Measurements from ENCODE around the gene SNTB2. TPM values are rescaled to one million over a fixed set of nuclear protein-coding genes. Genes with fewer than 3 reads are reported as not detected.

The SNTB2 gene
- total and polyA plus RNA-seq, 9 of the 15 experiments (the other 6 are each of a cell fraction or from before 2014, with no cell fraction given): 1.2 to 13.7 (median 5.7) TPM

GRCh38 chr16:69310653-69311532, 123.9 kb downstream of the SNTB2 start, which contains the start of gene VPS4A (continued):
- TF ChIP-seq ETV1 (tag; conservative IDR thresholded peaks at IDR 0.05; ENCODE audit: low read depth) (no peak), ETV5 (CRISPR knock-in tag; IDR thresholded peaks at IDR 0.05; ENCODE audit: low read depth) (0 out of 2 replicates have a peak, but pooled peaks have one; percentile 34), RFX7 (CRISPR knock-in tag; IDR thresholded peaks at IDR 0.05) (no peak), SRSF9 (IDR thresholded peaks at IDR 0.05; ENCODE audit: borderline replicate concordance, low read depth, low read length) (no peak), E2F1 (CRISPR knock-in tag; IDR thresholded peaks at IDR 0.05) (0 out of 2 replicates have a peak, but pooled peaks have one; percentile 15), FOXA1 (IDR thresholded peaks at IDR 0.05; ENCODE audit: borderline replicate concordance) (no peak), ZNF175 (CRISPR knock-in tag; IDR thresholded peaks at IDR 0.05; ENCODE audit: low read depth) (no peak), HCFC1 (IDR thresholded peaks at IDR 0.05; ENCODE audit: low read depth, low read length) (peak; percentile 67), ZNF639 (CRISPR knock-in tag; conservative IDR thresholded peaks at IDR 0.05 in 1 of 2, IDR thresholded peaks at IDR 0.05 in 1 of 2) (peak in 1 of 2 experiments; percentile 55; a peak in 2 of 4 replicates), ZBTB43 (CRISPR knock-in tag; IDR thresholded peaks at IDR 0.05) (0 out of 2 replicates have a peak, but pooled peaks have one; percentile 9), MTA3 (IDR thresholded peaks at IDR 0.05; ENCODE audit: borderline replicate concordance) (peak; percentile 74), ILF3 (IDR thresholded peaks at IDR 0.05; ENCODE audit: borderline replicate concordance) (peak; percentile 87), RNF2 (IDR thresholded peaks at IDR 0.05) (no peak), MAFK (IDR thresholded peaks at IDR 0.05; ENCODE audit: low read length) (no peak), NEUROD1 (IDR thresholded peaks at IDR 0.05; ENCODE audit: borderline replicate concordance, low read depth, low read length, partially characterized antibody) (peak; percentile 25), HOMEZ (CRISPR knock-in tag; IDR thresholded peaks at IDR 0.05) (no peak), ZNF174 (CRISPR knock-in tag; IDR thresholded peaks at IDR 0.05) (no peak), PHF8 (IDR thresholded peaks at IDR 0.05; ENCODE audit: borderline replicate concordance, low read length) (peak; percentile 89; the same call in 1 of the 2 replicates), ARID3A (IDR thresholded peaks at IDR 0.05; ENCODE audit: borderline replicate concordance, low read depth, low read length) (no peak)

Measured in K562 (cell line).